ENCODE data around the gene KLHL41.
"Not testable (repeated sequence)": the region's sequence is repeated elsewhere in the genome, so short reads cannot be mapped to it uniquely, and the experiment has no call there.

Gene KLHL41

DNA sequence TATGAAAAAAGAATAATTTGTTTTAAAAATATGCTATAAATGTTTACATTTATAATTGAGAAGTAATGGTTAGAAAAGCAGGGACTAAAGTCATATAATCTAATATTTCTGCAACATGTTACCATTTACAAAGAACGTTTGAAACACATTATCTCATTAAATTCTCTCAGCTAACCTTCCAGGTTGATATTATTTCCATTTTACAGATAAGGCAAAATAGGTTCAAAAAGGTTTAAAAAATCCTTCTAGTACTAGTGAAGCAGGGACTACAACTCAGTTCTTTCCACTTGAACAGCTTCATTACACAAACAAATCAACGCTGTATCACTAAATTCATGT is 63.3 kb downstream of the KLHL41 start:
- DNase-seq (ENCODE audit: low read depth) = no peak

DNA sequence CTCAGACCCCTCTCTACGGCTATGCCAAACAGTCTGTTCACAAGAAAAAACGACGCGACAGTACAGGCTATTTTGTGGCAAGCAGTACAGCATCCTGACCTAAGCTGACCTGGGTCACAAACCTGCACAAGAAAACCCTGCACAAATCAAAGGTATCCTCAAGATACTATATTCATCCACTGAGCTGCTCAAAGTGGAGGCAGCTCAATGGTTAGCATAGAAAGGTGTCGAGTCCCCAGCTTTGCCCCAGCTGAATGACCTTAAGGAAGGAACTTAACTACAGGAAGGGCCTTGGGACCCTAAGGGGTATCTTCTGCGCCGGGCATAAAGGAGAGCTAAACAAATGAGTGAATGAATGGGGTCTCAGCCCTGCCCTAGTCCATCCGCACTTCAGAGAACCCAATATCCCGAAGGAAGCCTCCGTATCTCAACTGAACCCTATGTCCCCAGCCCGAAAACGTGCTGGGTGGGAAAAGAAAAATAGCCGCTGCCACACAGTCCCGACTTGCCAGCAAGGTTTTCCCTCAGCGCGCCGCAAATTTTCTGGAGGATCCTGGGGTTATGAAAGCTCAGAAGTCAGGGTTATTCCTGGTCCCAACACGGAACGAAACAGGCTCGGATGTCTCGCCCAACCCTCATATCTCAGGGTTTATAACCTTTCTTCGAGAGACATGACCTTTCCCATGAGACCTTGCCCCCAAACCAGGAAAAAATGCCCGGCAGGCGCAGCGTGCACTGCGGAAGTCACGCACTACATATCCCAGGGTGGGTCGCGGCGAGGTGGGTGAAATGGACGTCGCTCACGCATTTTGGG is 63.9 kb downstream of the KLHL41 start, which contains the start of gene FASTKD1:
Gene FASTKD1 (minus strand): TSS at position 706 of the 814 bp plus-strand sequence. CDS start 1,836 bp downstream, outside the sequence.
- DNase-seq (ENCODE audit: low read depth) = peak; percentile 71

DNA sequence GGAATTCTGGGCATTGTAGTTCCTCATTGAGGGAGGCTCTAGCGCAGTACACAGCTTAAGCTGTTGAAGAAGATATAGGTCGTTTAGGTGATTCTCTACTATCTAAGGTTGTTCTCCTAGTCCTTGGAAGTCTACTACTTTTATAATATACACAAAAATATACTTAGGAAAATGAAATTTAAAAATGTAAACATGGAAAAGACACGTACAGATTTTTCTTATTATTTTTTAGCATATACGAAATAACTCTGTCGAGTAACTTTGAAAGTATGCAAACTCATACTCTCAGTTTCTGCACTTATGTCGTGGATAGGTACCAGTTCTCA is 64.4 kb downstream of the KLHL41 start:
- no peak for DNase-seq (ENCODE audit: low read depth)

DNA sequence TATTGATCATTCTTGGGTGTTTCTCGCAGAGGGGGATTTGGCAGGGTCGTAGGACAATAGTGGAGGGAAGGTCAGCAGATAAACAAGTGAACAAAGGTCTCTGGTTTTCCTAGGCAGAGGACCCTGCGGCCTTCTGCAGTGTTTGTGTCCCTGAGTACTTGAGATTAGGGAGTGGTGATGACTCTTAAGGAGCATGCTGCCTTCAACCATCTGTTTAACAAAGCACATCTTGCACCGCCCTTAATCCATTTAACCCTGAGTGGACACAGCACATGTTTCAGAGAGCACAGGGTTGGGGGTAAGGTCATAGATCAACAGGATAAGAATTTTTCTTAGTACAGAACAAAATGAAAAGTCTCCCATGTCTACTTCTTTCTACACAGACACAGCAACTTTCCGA is 65.0 kb downstream of the KLHL41 start:
- not testable (repeated sequence) for DNase-seq (ENCODE audit: low read depth)

DNA sequence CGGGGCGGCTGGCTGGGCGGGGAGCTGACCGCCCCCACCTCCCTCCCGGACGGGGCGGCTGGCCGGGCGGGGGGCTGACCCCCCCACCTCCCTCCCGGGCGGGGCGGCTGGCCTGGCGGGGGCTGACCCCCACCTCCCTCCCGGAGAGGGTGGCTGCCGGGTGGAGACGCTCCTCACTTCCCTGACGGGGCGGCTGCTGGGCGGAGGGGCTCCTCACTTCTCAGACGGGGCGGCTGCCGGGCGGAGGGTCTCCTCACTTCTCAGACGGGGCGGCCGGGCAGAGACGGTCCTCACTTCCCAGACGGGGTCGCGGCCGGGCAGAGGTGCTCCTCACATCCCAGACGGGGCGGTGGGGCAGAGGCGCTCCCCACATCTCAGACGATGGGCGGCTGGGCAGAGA is 65.8 kb downstream of the KLHL41 start:
- not testable (repeated sequence) for DNase-seq (ENCODE audit: low read depth)
